Sigmoid colon (tissue), 4 donors: ENCODE results near the gene GPC6.

ENCODE experiments used
- POLR2AphosphoS5 ChIP-seq, 4 donors: sonication (generic); formaldehyde crosslinking; IDR thresholded peaks; one replicate each; pipeline ENCODE4 v1.6.1; 2017; ENCODE audit warnings: antibody characterized with exemption in 4 of 4
- TF ChIP-seq, protein P1 (sequence below), 4 experiments: fragments of 450-650 bp in 3 of 4; fragments of 200-600 bp in 1 of 4; IDR thresholded peaks; one replicate each; pipeline ENCODE4 v1.5.1; 2016 to 2019; ENCODE audit warnings: antibody characterized with exemption in 4 of 4, mild to moderate bottlenecking in 3 of 4, moderate library complexity in 2 of 4

DNA sequence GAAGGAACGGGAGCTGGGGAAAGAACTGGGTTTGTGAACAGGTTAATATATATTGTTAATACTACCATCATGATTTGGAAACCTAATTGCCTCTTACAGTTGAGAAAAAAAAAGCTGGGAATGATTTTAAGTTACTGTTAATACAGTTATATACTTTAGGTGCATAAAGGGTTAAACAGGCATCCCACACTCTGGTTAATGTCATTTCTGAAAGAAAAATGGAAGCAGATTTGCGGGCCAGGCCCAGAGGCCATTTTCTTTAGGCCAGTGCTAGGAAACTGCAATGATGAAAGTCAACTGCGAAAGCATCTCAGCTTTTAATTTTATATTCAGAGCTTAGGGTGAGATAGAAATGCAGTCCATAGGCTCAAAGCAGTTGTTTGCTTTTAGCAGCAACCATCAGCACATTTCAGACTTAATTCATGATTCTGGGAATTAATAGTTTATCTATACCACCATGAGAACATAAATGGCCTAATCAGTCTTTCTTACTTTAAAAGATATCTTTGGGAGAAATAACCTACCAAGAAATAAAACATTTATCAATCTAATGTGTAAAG lies 592.8 kb downstream of the GPC6 start:
- TF ChIP-seq, protein P1, sequence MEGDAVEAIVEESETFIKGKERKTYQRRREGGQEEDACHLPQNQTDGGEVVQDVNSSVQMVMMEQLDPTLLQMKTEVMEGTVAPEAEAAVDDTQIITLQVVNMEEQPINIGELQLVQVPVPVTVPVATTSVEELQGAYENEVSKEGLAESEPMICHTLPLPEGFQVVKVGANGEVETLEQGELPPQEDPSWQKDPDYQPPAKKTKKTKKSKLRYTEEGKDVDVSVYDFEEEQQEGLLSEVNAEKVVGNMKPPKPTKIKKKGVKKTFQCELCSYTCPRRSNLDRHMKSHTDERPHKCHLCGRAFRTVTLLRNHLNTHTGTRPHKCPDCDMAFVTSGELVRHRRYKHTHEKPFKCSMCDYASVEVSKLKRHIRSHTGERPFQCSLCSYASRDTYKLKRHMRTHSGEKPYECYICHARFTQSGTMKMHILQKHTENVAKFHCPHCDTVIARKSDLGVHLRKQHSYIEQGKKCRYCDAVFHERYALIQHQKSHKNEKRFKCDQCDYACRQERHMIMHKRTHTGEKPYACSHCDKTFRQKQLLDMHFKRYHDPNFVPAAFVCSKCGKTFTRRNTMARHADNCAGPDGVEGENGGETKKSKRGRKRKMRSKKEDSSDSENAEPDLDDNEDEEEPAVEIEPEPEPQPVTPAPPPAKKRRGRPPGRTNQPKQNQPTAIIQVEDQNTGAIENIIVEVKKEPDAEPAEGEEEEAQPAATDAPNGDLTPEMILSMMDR (IDR thresholded peaks at IDR 0.05): no peak
- no peak for TF ChIP-seq POLR2AphosphoS5 (IDR thresholded peaks at IDR 0.05)
